Muscle of leg (tissue), 11 donors: Measurements from ENCODE around the gene KDM2B. TPM values are rescaled to one million over a fixed set of nuclear protein-coding genes. Genes with fewer than 3 reads are reported as not detected.

Experiments used
- DNase-seq: peaks from one replicate; pipeline ENCODE4 v3.0.0; 2013
- H3K27ac ChIP-seq: one replicate; pipeline ENCODE4 v1.5.1; 2013; ENCODE audit warnings: mild to moderate bottlenecking, low read length, control low read depth
- H3K27me3 ChIP-seq: one replicate; pipeline ENCODE4 v1.6.1; 2013; ENCODE audit warnings: low read length; ENCODE audit not compliant: control insufficient read depth, insufficient read depth
- H3K36me3 ChIP-seq: one replicate; pipeline ENCODE4 v1.6.1; 2013; ENCODE audit warnings: low read length; ENCODE audit not compliant: control insufficient read depth, insufficient read depth
- H3K4me1 ChIP-seq: one replicate; pipeline ENCODE4 v1.6.1; 2013; ENCODE audit warnings: low read length; ENCODE audit not compliant: control insufficient read depth, insufficient read depth
- H3K4me3 ChIP-seq: one replicate; pipeline ENCODE4 v1.5.1; 2013; ENCODE audit warnings: low read length, control low read depth
- H3K9me3 ChIP-seq: replicated peaks from 2 replicates; pipeline ENCODE4 v1.6.1; 2013; ENCODE audit warnings: low read depth, low read length; ENCODE audit not compliant: control insufficient read depth
- WGBS: methylation state at CpG from one replicate; pipeline ENCODE4 v1.1.5; 2013; ENCODE audit warnings: missing lambda C conversion rate; ENCODE audit not compliant: insufficient coverage; 5-methylcytosine and 5-hydroxymethylcytosine counted together
- polyA plus RNA-seq, 8 donors: library from polyadenylated mRNA; unstranded; fragments of 120-200 nt; gene quantifications; one replicate each; pipeline versions ENCODE4 v1.2.1 to v1.2.3, GENCODE V29; 2013; ENCODE audit warnings: inconsistent platforms in 1 of 8, low replicate concordance in 1 of 8; ENCODE audit not compliant: insufficient read length in 8 of 8, insufficient read depth in 1 of 8
- total RNA-seq: library from RNA; stranded (reverse); fragments of 120-200 nt; gene quantifications from one replicate; pipeline ENCODE4 v1.2.4, GENCODE V29; 2013

KDM2B gene
- total and polyA plus RNA-seq, 9 donors, result 15.3 to 27.3 (median 23.2) TPM

GRCh38 chr12:121465921-121466793, 114.7 kb downstream of the KDM2B start:
- H3K9me3 ChIP-seq, result no peaks in the 10 kb centered on the region
- no peaks in the 10 kb centered on the region for H3K27me3 ChIP-seq
- no peak overlapping the region for H3K27ac ChIP-seq
- DNase-seq, result no peak
- H3K4me3 ChIP-seq, result peak overlapping the region; percentile 40
- 11% methylated on average over 69 of the region's 70 CpGs for WGBS
- no peaks in the 10 kb centered on the region for H3K36me3 ChIP-seq
- H3K4me1 ChIP-seq, result peaks cover 23% of the 10 kb centered on the region

GRCh38 chr12:121464331-121464730, 116.5 kb downstream of the KDM2B start:
- H3K27ac ChIP-seq, result no peak overlapping the region
- H3K4me1 ChIP-seq, result peaks cover 23% of the 10 kb centered on the region
- H3K4me3 ChIP-seq, result no peak overlapping the region
- DNase-seq, result no peak
- no peaks in the 10 kb centered on the region for H3K36me3 ChIP-seq
- H3K27me3 ChIP-seq, result no peaks in the 10 kb centered on the region
- 97% methylated on average over 10 of the region's 13 CpGs for WGBS
- H3K9me3 ChIP-seq, result no peaks in the 10 kb centered on the region

GRCh38 chr12:121461048-121461447, 119.8 kb downstream of the KDM2B start:
- H3K4me1 ChIP-seq, result peaks cover 14% of the 10 kb centered on the region
- H3K36me3 ChIP-seq, result no peaks in the 10 kb centered on the region
- peak; percentile 55 for DNase-seq
- whole genome bisulfite sequencing, result 86% methylated on average over 5 of the region's 5 CpGs
- H3K27ac ChIP-seq, result peak overlapping the region; percentile 13
- H3K4me3 ChIP-seq, result no peak overlapping the region
- no peaks in the 10 kb centered on the region for H3K9me3 ChIP-seq
- no peaks in the 10 kb centered on the region for H3K27me3 ChIP-seq

- no peak overlapping the region for H3K27ac ChIP-seq
These were observed 124.3 kb downstream of the KDM2B start for GRCh38 chr12:121456551-121456950.

GRCh38 chr12:121455766-121456420, 124.9 kb downstream of the KDM2B start:
- H3K36me3 ChIP-seq, result peaks cover 6% of the 10 kb centered on the region
- H3K4me3 ChIP-seq, result no peak overlapping the region
- no peak for DNase-seq
- H3K9me3 ChIP-seq, result no peaks in the 10 kb centered on the region
- H3K27me3 ChIP-seq, result no peaks in the 10 kb centered on the region
- no peak overlapping the region for H3K27ac ChIP-seq
- peaks cover 5% of the 10 kb centered on the region for H3K4me1 ChIP-seq
- WGBS, result 72% methylated on average over 19 of the region's 23 CpGs

More at GRCh38 chr12:121456551-121456950, 124.3 kb downstream of the KDM2B start:
- Histone ChIP-seq H3K27me3 (no peaks in the 10 kb centered on the region), H3K4me3 (no peak overlapping the region), H3K4me1 (peaks cover 7% of the 10 kb centered on the region), H3K36me3 (peaks cover 4% of the 10 kb centered on the region), H3K9me3 (no peaks in the 10 kb centered on the region)
- DNase-seq, result no peak
- 58% methylated on average over 7 of the region's 8 CpGs for WGBS

- DNase-seq, result no peak
- no peak overlapping the region for H3K27ac ChIP-seq
- H3K36me3 ChIP-seq, result peaks cover 6% of the 10 kb centered on the region
- H3K9me3 ChIP-seq, result no peaks in the 10 kb centered on the region
- H3K4me1 ChIP-seq, result peaks cover 5% of the 10 kb centered on the region
- H3K4me3 ChIP-seq, result no peak overlapping the region
- 84% methylated on average over 5 of the region's 6 CpGs for WGBS
- H3K27me3 ChIP-seq, result no peaks in the 10 kb centered on the region
These were observed 125.9 kb downstream of the KDM2B start for GRCh38 chr12:121454921-121455320.

GRCh38 chr12:121453629-121454028, 127.2 kb downstream of the KDM2B start:
- H3K4me1 ChIP-seq, result peaks cover 5% of the 10 kb centered on the region
- WGBS, result 78% methylated on average over 18 of the region's 18 CpGs
- no peaks in the 10 kb centered on the region for H3K9me3 ChIP-seq

GRCh38 chr12:121452985-121453360, 127.8 kb downstream of the KDM2B start:
- no peak overlapping the region for H3K27ac ChIP-seq
- DNase-seq, result no peak

More at GRCh38 chr12:121453629-121454028, 127.2 kb downstream of the KDM2B start:
- DNase-seq, result no peak
- H3K36me3 ChIP-seq, result peaks cover 7% of the 10 kb centered on the region
- no peak overlapping the region for H3K27ac ChIP-seq
- no peaks in the 10 kb centered on the region for H3K27me3 ChIP-seq
- H3K4me3 ChIP-seq, result no peak overlapping the region

GRCh38 chr12:121452340-121452984, 128.4 kb downstream of the KDM2B start:
- no peak overlapping the region for H3K27ac ChIP-seq
- WGBS, result 59% methylated on average over 21 of the region's 35 CpGs
- peaks cover 8% of the 10 kb centered on the region for H3K36me3 ChIP-seq
- no peaks in the 10 kb centered on the region for H3K27me3 ChIP-seq
- DNase-seq, result no peak
- H3K4me3 ChIP-seq, result no peak overlapping the region
- peaks cover 5% of the 10 kb centered on the region for H3K4me1 ChIP-seq
- H3K9me3 ChIP-seq, result no peaks in the 10 kb centered on the region

More at GRCh38 chr12:121452985-121453360, 127.8 kb downstream of the KDM2B start:
- Histone ChIP-seq H3K4me3 (no peak overlapping the region), H3K4me1 (peaks cover 5% of the 10 kb centered on the region), H3K9me3 (no peaks in the 10 kb centered on the region), H3K27me3 (no peaks in the 10 kb centered on the region), H3K36me3 (peaks cover 8% of the 10 kb centered on the region)
- WGBS, result 79% methylated on average over 39 of the region's 39 CpGs

GRCh38 chr12:121451961-121452339, 128.9 kb downstream of the KDM2B start:
- no peaks in the 10 kb centered on the region for H3K9me3 ChIP-seq
- peaks cover 5% of the 10 kb centered on the region for H3K4me1 ChIP-seq
- H3K4me3 ChIP-seq, result no peak overlapping the region
- peak; percentile 53 for DNase-seq
- peaks cover 8% of the 10 kb centered on the region for H3K36me3 ChIP-seq
- no peak overlapping the region for H3K27ac ChIP-seq
- no CpG with 5 or more reads among the region's 4 CpGs for WGBS
- no peaks in the 10 kb centered on the region for H3K27me3 ChIP-seq
